CD14-positive monocyte (primary cell): ENCODE measurements around the gene TNFSF8. TPM values are rescaled to one million over a fixed set of nuclear protein-coding genes. Genes with fewer than 3 reads are reported as not detected.
A peak's percentile ranks its signal among the peaks of the same experiment; 100 is the strongest.

ENCODE experiments used
- DNase-seq, 3 donors: peaks; one replicate each; pipeline ENCODE4 v3.0.0-alpha.2; 2011 to 2022
- H2AFZ ChIP-seq: 2 replicates; pipeline ENCODE4 v1.6.0; 2012; ENCODE audit warnings: mild to moderate bottlenecking, low read depth, low read length, inconsistent platforms; ENCODE audit not compliant: insufficient read depth, poor library complexity, severe bottlenecking
- H3K27ac ChIP-seq, 2 donors: 1 replicate in 1 of 2; 2 replicates in 1 of 2; pipeline ENCODE4 v1.5.1; 2012 to 2013; ENCODE audit warnings: low read length in 2 of 2, control low read depth in 1 of 2, inconsistent platforms in 1 of 2, low read depth in 1 of 2, mild to moderate bottlenecking in 1 of 2
- H3K27me3 ChIP-seq, 2 donors: one replicate each; pipeline versions ENCODE4 v1.6.0 to v1.6.1; 2011 to 2013; ENCODE audit warnings: low read length in 2 of 2; ENCODE audit not compliant: control insufficient read depth in 2 of 2, insufficient read depth in 2 of 2
- H3K36me3 ChIP-seq, 2 donors: replicated peaks in 1 of 2; 1 replicate in 1 of 2; 2 replicates in 1 of 2; pipeline versions ENCODE4 v1.5.1 to v1.6.1; 2012 to 2013; ENCODE audit warnings: low read length in 2 of 2, control low read depth in 1 of 2, inconsistent platforms in 1 of 2, mild to moderate bottlenecking in 1 of 2; ENCODE audit not compliant: insufficient read depth in 2 of 2, control insufficient read depth in 1 of 2
- H3K4me1 ChIP-seq, 2 donors: 1 replicate in 1 of 2; 2 replicates in 1 of 2; pipeline versions ENCODE4 v1.5.1 to v1.6.1; 2012 to 2013; ENCODE audit warnings: low read length in 2 of 2, control low read depth in 1 of 2, inconsistent platforms in 1 of 2, mild to moderate bottlenecking in 1 of 2, moderate library complexity in 1 of 2; ENCODE audit not compliant: insufficient read depth in 2 of 2, control insufficient read depth in 1 of 2
- H3K4me2 ChIP-seq: replicated peaks from 2 replicates; pipeline ENCODE3; 2012; ENCODE audit warnings: low read length, moderate library complexity, mild to moderate bottlenecking; ENCODE audit not compliant: poor library complexity, severe bottlenecking; ENCODE audit errors: extremely low read depth
- H3K4me3 ChIP-seq, 3 experiments: fragments of 200-600 bp in 1 of 3; sonication (generic) in 1 of 3; replicated peaks in 1 of 3; 1 replicate in 2 of 3; 2 replicates in 1 of 3; pipeline ENCODE4 v1.5.1; 2011 to 2013; ENCODE audit warnings: low read length in 3 of 3, mild to moderate bottlenecking in 3 of 3, control low read depth in 2 of 3, low read depth in 2 of 3, inconsistent platforms in 1 of 3, moderate library complexity in 1 of 3
- H3K79me2 ChIP-seq: 2 replicates; pipeline ENCODE4 v1.6.0; 2012; ENCODE audit warnings: mild to moderate bottlenecking, control low read depth, inconsistent platforms, low read length, moderate library complexity; ENCODE audit not compliant: insufficient read depth
- H3K9ac ChIP-seq: 2 replicates; pipeline ENCODE4 v1.6.0; 2017; ENCODE audit warnings: low read length, mild to moderate bottlenecking; ENCODE audit not compliant: insufficient read depth, poor library complexity, severe bottlenecking
- H3K9me3 ChIP-seq, 2 donors: replicated peaks in 1 of 2; 1 replicate in 1 of 2; 2 replicates in 1 of 2; pipeline versions ENCODE4 v1.5.1 to v1.6.1; 2012 to 2013; ENCODE audit warnings: low read length in 2 of 2, control low read depth in 1 of 2; ENCODE audit not compliant: control insufficient read depth in 1 of 2, insufficient read depth in 1 of 2
- H4K20me1 ChIP-seq: 2 replicates; pipeline ENCODE4 v1.6.0; 2012; ENCODE audit warnings: mild to moderate bottlenecking, low read length, control low read depth, moderate library complexity; ENCODE audit not compliant: insufficient read depth
- H3K27ac Mint-ChIP-seq, 7 donors: one replicate each; pipeline ENCODE4 v1.8.0; 2020; ENCODE audit warnings: mild to moderate bottlenecking in 7 of 7, mixed read lengths in 7 of 7, moderate library complexity in 6 of 7, inconsistent platforms in 2 of 7
- H3K27me3 Mint-ChIP-seq, 3 donors: one replicate each; pipeline ENCODE4 v1.8.0; 2021 to 2022; ENCODE audit warnings: low read depth in 3 of 3, mild to moderate bottlenecking in 3 of 3, mixed read lengths in 3 of 3, moderate library complexity in 3 of 3, inconsistent platforms in 1 of 3
- H3K36me3 Mint-ChIP-seq, 2 donors: one replicate each; pipeline ENCODE4 v1.8.0; 2020; ENCODE audit warnings: mixed read lengths in 2 of 2, inconsistent platforms in 1 of 2, mild to moderate bottlenecking in 1 of 2
- H3K4me1 Mint-ChIP-seq: one replicate; pipeline ENCODE4 v1.8.0; 2020; ENCODE audit warnings: mild to moderate bottlenecking, mixed read lengths
- H3K4me3 Mint-ChIP-seq, 2 donors: one replicate each; pipeline ENCODE4 v1.8.0; 2020; ENCODE audit warnings: mild to moderate bottlenecking in 2 of 2, mixed read lengths in 2 of 2, moderate library complexity in 1 of 2
- H3K9me3 Mint-ChIP-seq, 7 donors: one replicate each; pipeline ENCODE4 v1.8.0; 2020 to 2022; ENCODE audit warnings: mixed read lengths in 7 of 7, mild to moderate bottlenecking in 6 of 7, moderate library complexity in 6 of 7, inconsistent platforms in 2 of 7
- CTCF ChIP-seq: fragments of 200-600 bp; IDR thresholded peaks from one replicate; pipeline ENCODE4 v1.8.0; 2022; ENCODE audit warnings: antibody characterized with exemption, mild to moderate bottlenecking
- WGBS: methylation state at CpG from one replicate; pipeline ENCODE4 v1.1.5; 2013; ENCODE audit warnings: missing lambda C conversion rate; ENCODE audit not compliant: insufficient coverage; 5-methylcytosine and 5-hydroxymethylcytosine counted together
- intact Hi-C, 2 donors: fragments of 100-400 bp; cut with micrococcal nuclease; formaldehyde crosslinking; loops; one replicate each; pipeline versions ENCODE4 v1.15.0 to v1.15.1; 2023
- polyA plus RNA-seq, 3 donors: library from polyadenylated mRNA; depleted of rRNA in 1 of 3; unstranded in 2 of 3; stranded (reverse) in 1 of 3; fragments of 300-500 nt in 2 of 3; fragments of >200 nt in 1 of 3; fragmentation: Illumina TruSeq in 2 of 3; gene quantifications; 1 replicate in 2 of 3; 2 replicates in 1 of 3; pipeline ENCODE4 v1.2.3, GENCODE V29; 2012 to 2021

The TNFSF8 gene
- polyA plus RNA-seq, 3 donors = 27.8 to 42.9 (median 34.0) TPM

GRCh38 chr9:114957558-114957957 lies 27.2 kb upstream of the TNFSF8 start:
- TF ChIP-seq CTCF = no peak
- Histone ChIP-seq H3K27ac (peak overlapping the region; percentile 94 to 99), H3K4me2 (peak overlapping the region; percentile 52), H3K27me3 (no peaks in the 10 kb centered on the region), H3K36me3 (no peaks in the 10 kb centered on the region), H3K4me1 (peaks cover 64 to 68% of the 10 kb centered on the region in 2 donors), H2AFZ (no peak overlapping the region), H3K79me2 (peaks cover 8% of the 10 kb centered on the region), H3K4me3 (peak overlapping the region in 1 of 3 experiments; percentile 52), H3K9me3 (peaks cover 15 to 32% of the 10 kb centered on the region in 2 donors), H3K9ac (peak overlapping the region; percentile 70), H4K20me1 (no peaks in the 10 kb centered on the region)
- DNase-seq = no peak
- Mint-ChIP-seq H3K27me3 (peaks cover 0 to 7% (median 0%) of the 10 kb centered on the region in 3 donors), H3K27ac (peak overlapping the region; percentile 96 to 100 (median 99)), H3K9me3 (peaks cover 18 to 34% (median 30%) of the 10 kb centered on the region in 7 donors), H3K36me3 (peaks cover 24 to 30% of the 10 kb centered on the region in 2 donors), H3K4me1 (peaks cover 69% of the 10 kb centered on the region), H3K4me3 (peak overlapping the region; percentile 38 to 79)
- WGBS = 50% methylated on average over 2 of the region's 3 CpGs
- intact Hi-C loops = loop anchor here (5.0 kb wide), 3 partner anchors 50 to 75 kb away; no protein-coding TSS in a partner anchor

GRCh38 chr9:114954956-114955582 lies 24.7 kb upstream of the TNFSF8 start:
- peak overlapping the region; percentile 71 for H3K4me2 ChIP-seq
- peaks cover 71 to 75% of the 10 kb centered on the region in 2 donors for H3K4me1 ChIP-seq
- H4K20me1 ChIP-seq = no peaks in the 10 kb centered on the region
- peaks cover 0 to 7% of the 10 kb centered on the region in 2 donors for H3K9me3 ChIP-seq
- Mint-ChIP-seq H3K36me3 (peaks cover 15 to 18% of the 10 kb centered on the region in 2 donors), H3K27ac (peak overlapping the region; percentile 96 to 100 (median 99)), H3K4me3 (peak overlapping the region; percentile 5 to 82), H3K9me3 (peaks cover 0 to 13% (median 10%) of the 10 kb centered on the region in 7 donors), H3K4me1 (peaks cover 78% of the 10 kb centered on the region), H3K27me3 (peaks cover 0 to 2% (median 0%) of the 10 kb centered on the region in 3 donors)
- WGBS = 0% methylated on average over 1 of the region's 5 CpGs
- no peaks in the 10 kb centered on the region for H3K36me3 ChIP-seq
- intact Hi-C loops = loop anchor here (5.0 kb wide), 3 partner anchors 52 to 73 kb away; no protein-coding TSS in a partner anchor
- TF ChIP-seq CTCF = no peak
- peak overlapping the region; percentile 44 to 99 for H3K27ac ChIP-seq
- H3K79me2 ChIP-seq = peaks cover 8% of the 10 kb centered on the region
- H3K27me3 ChIP-seq = no peaks in the 10 kb centered on the region
- peak overlapping the region; percentile 39 for H3K9ac ChIP-seq
- H3K4me3 ChIP-seq = peak overlapping the region in 2 of 3 experiments; percentile 19 to 54
- peak in 2 of 3 donors; percentile 76 to 82 for DNase-seq
- no peak overlapping the region for H2AFZ ChIP-seq
